Naive thymus-derived CD4-positive, alpha-beta T cell (primary cell): ENCODE results near the gene NTMT1. TPM values are rescaled to one million over a fixed set of nuclear protein-coding genes. Genes with fewer than 3 reads are reported as not detected.

Source experiments
- ATAC-seq: fragments of 150-1000 bp; cut with Tn5 transposase; 2 replicates; pipeline ENCODE4 v1.10.0; 2021; ENCODE audit warnings: mild to moderate bottlenecking, moderate library complexity
- CTCF ChIA-PET: fragments of 350-600 bp; sonication (Branson Sonifier 250); formaldehyde crosslinking; loops from one replicate; lab custom pipeline; 2021; ENCODE audit warnings: antibody characterized with exemption; lab: Charles Lee
- POLR2A ChIA-PET: fragments of 350-600 bp; sonication (Branson Sonifier 250); formaldehyde crosslinking; loops from one replicate; lab custom pipeline; 2021; ENCODE audit warnings: antibody characterized with exemption, inconsistent platforms; lab: Charles Lee
- DNase-seq, 9 donors: peaks; one replicate each; pipeline versions ENCODE4 v3.0.0 to v3.0.0-alpha.2; 2020 to 2022; ENCODE audit warnings: mixed read lengths in 1 of 9
- H3K27ac ChIP-seq: one replicate; pipeline ENCODE4 v1.7.0; 2013; ENCODE audit warnings: mild to moderate bottlenecking, low read depth, low read length, moderate library complexity
- H3K27me3 ChIP-seq, 2 donors: one replicate each; pipeline ENCODE4 v1.7.0; 2013; ENCODE audit warnings: low read length in 2 of 2, mild to moderate bottlenecking in 2 of 2, moderate library complexity in 2 of 2; ENCODE audit not compliant: control insufficient read depth in 2 of 2, insufficient read depth in 2 of 2
- H3K36me3 ChIP-seq, 3 experiments: 1 replicate in 2 of 3; 2 replicates in 1 of 3; pipeline ENCODE4 v1.7.0; 2013; ENCODE audit warnings: low read length in 3 of 3, mild to moderate bottlenecking in 3 of 3, moderate library complexity in 1 of 3; ENCODE audit not compliant: insufficient read depth in 3 of 3, control insufficient read depth in 2 of 3
- H3K4me1 ChIP-seq, 2 donors: one replicate each; pipeline ENCODE4 v1.7.0; 2013; ENCODE audit warnings: low read length in 2 of 2, mild to moderate bottlenecking in 2 of 2, moderate library complexity in 1 of 2; ENCODE audit not compliant: control insufficient read depth in 2 of 2, insufficient read depth in 2 of 2
- H3K4me3 ChIP-seq: 2 replicates; pipeline ENCODE4 v1.7.0; 2013; ENCODE audit warnings: mild to moderate bottlenecking, low read length
- H3K9me3 ChIP-seq, 3 experiments: 1 replicate in 2 of 3; 2 replicates in 1 of 3; pipeline ENCODE4 v1.7.0; 2013; ENCODE audit warnings: low read length in 3 of 3; ENCODE audit not compliant: control insufficient read depth in 2 of 3
- H3K27ac Mint-ChIP-seq, 9 donors: one replicate each; pipeline ENCODE4 v1.8.0; 2020 to 2022; ENCODE audit warnings: mixed read lengths in 9 of 9, mild to moderate bottlenecking in 8 of 9, moderate library complexity in 5 of 9, inconsistent platforms in 2 of 9
- H3K27me3 Mint-ChIP-seq, 5 donors: one replicate each; pipeline ENCODE4 v1.8.0; 2021 to 2022; ENCODE audit warnings: mixed read lengths in 5 of 5, mild to moderate bottlenecking in 1 of 5
- H3K36me3 Mint-ChIP-seq, 5 donors: one replicate each; pipeline ENCODE4 v1.8.0; 2020 to 2022; ENCODE audit warnings: mixed read lengths in 5 of 5, mild to moderate bottlenecking in 3 of 5, inconsistent platforms in 1 of 5
- H3K4me1 Mint-ChIP-seq, 7 donors: one replicate each; pipeline ENCODE4 v1.8.0; 2020 to 2022; ENCODE audit warnings: mixed read lengths in 7 of 7, mild to moderate bottlenecking in 3 of 7, inconsistent platforms in 1 of 7
- H3K4me3 Mint-ChIP-seq, 10 donors: one replicate each; pipeline ENCODE4 v1.8.0; 2020 to 2022; ENCODE audit warnings: mild to moderate bottlenecking in 10 of 10, mixed read lengths in 10 of 10, moderate library complexity in 6 of 10, inconsistent platforms in 2 of 10
- H3K9me3 Mint-ChIP-seq, 11 donors: one replicate each; pipeline ENCODE4 v1.8.0; 2020 to 2022; ENCODE audit warnings: mixed read lengths in 11 of 11, mild to moderate bottlenecking in 4 of 11, inconsistent platforms in 1 of 11, moderate library complexity in 1 of 11
- intact Hi-C, 2 donors: fragments of 100-400 bp; cut with micrococcal nuclease; formaldehyde crosslinking; loops; one replicate each; pipeline ENCODE4 v1.15.1; 2023
- polyA plus RNA-seq, 2 donors: library from polyadenylated mRNA; unstranded; fragments of 300-500 nt; fragmentation: Illumina TruSeq; gene quantifications; one replicate each; pipeline ENCODE4 v1.2.3, GENCODE V29; 2021
- total RNA-seq, 6 experiments: library from RNA in 5 of 6; stranded (reverse) in 5 of 6; gene quantifications; 1 replicate in 5 of 6; 2 replicates in 1 of 6; pipeline ENCODE4 v1.2.3 and lab custom pipeline; 2021 to 2026

The NTMT1 gene
- total and polyA plus RNA-seq, 7 experiments from 2014 or later = 31.0 to 58.9 (median 43.7) TPM

DNA sequence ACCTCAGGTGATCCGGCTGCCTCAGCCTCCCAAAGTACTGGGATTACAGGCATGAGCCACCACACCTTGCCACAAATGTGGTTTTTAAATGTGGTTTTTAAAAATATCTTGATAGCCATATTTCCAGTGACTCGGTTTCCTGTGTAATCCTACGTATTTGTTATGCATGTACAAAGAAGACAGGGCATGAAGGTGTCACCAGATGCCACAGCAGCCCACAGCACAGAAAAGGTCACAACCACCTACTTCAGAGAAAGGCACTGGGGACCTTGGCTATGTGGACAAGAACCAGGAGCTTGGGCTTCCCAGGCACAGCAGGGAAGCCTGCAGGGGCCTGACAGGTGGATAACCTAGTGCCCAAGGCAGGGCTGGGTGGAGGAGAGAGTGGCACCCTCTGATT lies 43.1 kb upstream of the NTMT1 start:
- ChIA-PET CTCF (no interaction called here), POLR2A (no interaction called here)
- H3K9me3 ChIP-seq = no peaks in the 10 kb centered on the region
- H3K4me3 ChIP-seq = no peak overlapping the region
- Mint-ChIP-seq H3K4me3 (peak overlapping the region in 1 of 10 donors; percentile 86), H3K27me3 (no peaks in the 10 kb centered on the region), H3K9me3 (peaks cover 0 to 7% (median 0%) of the 10 kb centered on the region in 11 donors), H3K36me3 (peaks cover 0 to 31% (median 0%) of the 10 kb centered on the region in 5 donors), H3K4me1 (peaks cover 15 to 96% (median 55%) of the 10 kb centered on the region in 7 donors), H3K27ac (peak overlapping the region in 1 of 9 donors; percentile 79)
- H3K36me3 ChIP-seq = no peaks in the 10 kb centered on the region
- H3K27ac ChIP-seq = no peak overlapping the region
- intact Hi-C loops = loop anchor here (1.0 to 5.0 kb wide), 2 partner anchors 86 to 170 kb away; no protein-coding TSS in a partner anchor
- H3K27me3 ChIP-seq = no peaks in the 10 kb centered on the region
- ATAC-seq = no peak
- no peak for DNase-seq
- H3K4me1 ChIP-seq = peaks cover 25 to 26% of the 10 kb centered on the region in 2 donors

DNA sequence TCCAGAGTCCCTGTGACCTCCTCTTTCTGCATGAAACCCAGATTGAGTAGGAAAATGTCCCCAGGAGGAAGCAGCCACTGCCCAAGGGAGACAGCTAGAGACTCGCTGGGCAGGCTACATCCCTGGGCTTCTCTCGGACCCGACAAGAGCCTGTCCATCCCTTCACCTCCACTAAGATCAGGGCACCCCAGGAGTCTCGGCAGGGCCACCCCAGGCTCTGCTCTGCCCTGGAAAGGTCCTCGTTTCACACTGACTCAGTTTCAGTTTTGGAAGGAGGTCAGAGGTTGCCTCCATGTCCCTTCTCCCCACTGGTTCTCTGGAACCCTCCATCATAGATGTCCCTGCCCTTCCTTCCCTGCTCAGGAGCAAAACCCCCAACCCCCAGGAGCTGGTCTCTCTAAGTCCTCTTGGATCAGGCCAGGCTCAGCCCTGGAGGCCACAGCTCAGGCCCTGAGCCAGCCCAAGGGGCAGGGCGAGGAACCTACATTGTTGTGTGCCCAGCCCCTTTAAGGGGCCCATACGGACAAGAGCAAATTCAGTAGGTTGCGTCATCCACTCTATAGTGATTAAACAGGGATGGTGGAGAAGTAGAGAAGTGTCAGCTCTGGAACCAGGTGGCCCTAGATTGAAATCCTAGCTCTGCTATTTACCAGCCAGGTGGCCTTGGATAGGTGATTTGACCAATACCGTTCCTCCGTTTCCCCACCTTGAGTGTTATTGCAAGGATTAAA lies 42.5 kb upstream of the NTMT1 start:
- H3K36me3 Mint-ChIP-seq = peaks cover 0 to 34% (median 0%) of the 10 kb centered on the region in 5 donors
- H3K4me1 ChIP-seq = peaks cover 25 to 26% of the 10 kb centered on the region in 2 donors
- no peaks in the 10 kb centered on the region for H3K9me3 ChIP-seq
- H3K9me3 Mint-ChIP-seq = peaks cover 0 to 7% (median 0%) of the 10 kb centered on the region in 11 donors
- H3K27me3 Mint-ChIP-seq = no peaks in the 10 kb centered on the region
- intact Hi-C loops = loop anchor here (1.0 to 5.0 kb wide), 2 partner anchors 86 to 170 kb away; no protein-coding TSS in a partner anchor
- ChIA-PET CTCF (no interaction called here), POLR2A (interaction anchor here (0.7 to 1.0 kb wide), 2 partner anchors 36 to 200 kb away, joined by 3 read pairs; no protein-coding TSS in a partner anchor)
- H3K4me1 Mint-ChIP-seq = peaks cover 15 to 94% (median 55%) of the 10 kb centered on the region in 7 donors
- no peak overlapping the region for H3K4me3 ChIP-seq
- ATAC-seq (peak; percentile 31), DNase-seq (no peak)
- peak overlapping the region in 2 of 9 donors; percentile 43 to 79 for H3K27ac Mint-ChIP-seq
- H3K4me3 Mint-ChIP-seq = peak overlapping the region in 2 of 10 donors; percentile 6 to 66
- no peaks in the 10 kb centered on the region for H3K27me3 ChIP-seq
- no peaks in the 10 kb centered on the region for H3K36me3 ChIP-seq
- H3K27ac ChIP-seq = no peak overlapping the region

DNA sequence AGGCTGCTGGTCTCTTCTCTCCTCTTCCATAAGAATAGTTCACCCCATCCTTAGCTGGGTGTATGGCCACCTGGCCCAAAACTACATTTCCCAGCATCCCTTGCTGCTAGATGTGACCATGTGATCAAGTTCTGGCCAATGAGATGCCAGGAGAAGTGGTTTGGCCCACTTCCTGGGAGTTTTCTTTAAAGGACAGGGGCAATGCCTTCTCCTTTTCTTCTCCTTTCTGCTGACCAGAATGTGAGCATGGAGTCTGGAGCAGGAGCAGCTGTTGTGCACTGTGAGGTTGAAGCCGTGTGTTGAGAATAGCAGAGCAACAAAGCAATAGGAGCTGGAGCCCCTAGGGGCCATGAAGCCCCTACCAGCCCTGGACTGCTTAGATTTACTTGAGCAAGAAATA lies 41.8 kb upstream of the NTMT1 start:
- peaks cover 25 to 26% of the 10 kb centered on the region in 2 donors for H3K4me1 ChIP-seq
- CTCF ChIA-PET = interaction anchor here (0.8 kb wide), 1 partner anchor 446 kb away, joined by 3 read pairs; no protein-coding TSS in a partner anchor
- intact Hi-C loops = loop anchor here in 1 of 2 donors (1.0 to 5.0 kb wide), 2 partner anchors 87 to 171 kb away; no protein-coding TSS in a partner anchor

DNA sequence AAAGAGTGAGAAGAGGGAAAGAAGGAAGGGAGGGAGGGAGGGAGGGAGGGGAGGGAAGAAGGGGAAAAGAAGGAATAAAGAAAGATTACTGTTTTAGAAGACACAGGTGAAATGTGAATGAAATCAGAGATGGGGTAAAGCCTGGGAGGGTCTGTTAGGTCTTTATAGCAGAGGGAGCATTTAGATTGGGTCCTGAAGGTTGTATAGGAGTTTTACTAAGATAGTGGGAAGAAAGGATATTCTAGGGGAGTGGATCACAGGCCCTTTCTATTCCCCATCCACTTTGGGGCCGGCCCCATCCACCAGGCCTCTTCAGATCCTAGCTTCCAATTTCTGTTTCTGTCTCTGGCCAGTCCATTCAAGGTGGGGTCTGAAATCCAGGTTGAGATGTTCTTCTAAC lies 40.6 kb upstream of the NTMT1 start:
- peaks cover 15 to 18% of the 10 kb centered on the region in 2 donors for H3K4me1 ChIP-seq

More for the DNA sequence above, 41.8 kb upstream of the NTMT1 start:
- Histone ChIP-seq H3K36me3 (no peaks in the 10 kb centered on the region), H3K4me3 (no peak overlapping the region), H3K27me3 (no peaks in the 10 kb centered on the region), H3K27ac (peak overlapping the region; percentile 30), H3K9me3 (no peaks in the 10 kb centered on the region)
- Mint-ChIP-seq H3K4me3 (peak overlapping the region in 7 of 10 donors; percentile 4 to 65 (median 31)), H3K9me3 (peaks cover 0 to 7% (median 0%) of the 10 kb centered on the region in 11 donors), H3K27ac (peak overlapping the region; percentile 43 to 92 (median 76)), H3K27me3 (no peaks in the 10 kb centered on the region), H3K36me3 (peaks cover 0 to 33% (median 0%) of the 10 kb centered on the region in 5 donors), H3K4me1 (peaks cover 15 to 88% (median 53%) of the 10 kb centered on the region in 7 donors)
- DNase-seq (peak in 8 of 9 donors; percentile 51 to 69 (median 62)), ATAC-seq (peak; percentile 88)
- POLR2A ChIA-PET = interaction anchor here (0.7 to 1.0 kb wide), 3 partner anchors 37 to 444 kb away, joined by 3 read pairs; no protein-coding TSS in a partner anchor

DNA sequence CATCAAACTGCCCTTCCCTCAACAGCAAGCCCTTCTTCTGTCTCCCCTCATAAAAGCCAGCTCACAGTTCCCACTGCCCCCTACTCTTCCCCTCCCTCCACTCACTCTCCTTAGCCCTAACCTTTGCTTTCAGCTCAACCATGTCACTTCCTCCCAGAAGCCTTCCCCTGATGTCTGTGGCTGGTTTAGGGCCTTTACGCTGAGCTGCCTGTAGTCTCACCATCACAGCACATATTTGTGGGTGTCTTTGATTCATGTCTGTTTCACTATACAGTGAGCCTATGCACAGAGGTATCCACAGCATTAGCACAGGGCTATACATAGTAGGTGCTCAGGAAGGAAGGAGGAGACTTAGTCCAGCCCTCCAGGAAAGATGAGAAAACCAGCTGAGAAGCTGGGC lies 39.7 kb upstream of the NTMT1 start:
- CTCF ChIA-PET = interaction anchor here (1.3 kb wide), 1 partner anchor 266 kb away, joined by 3 read pairs; no protein-coding TSS in a partner anchor
- H3K4me1 Mint-ChIP-seq = peaks cover 9 to 67% (median 37%) of the 10 kb centered on the region in 7 donors
- H3K27ac Mint-ChIP-seq = peak overlapping the region in 7 of 9 donors; percentile 34 to 91 (median 80)
- peaks cover 11 to 12% of the 10 kb centered on the region in 2 donors for H3K4me1 ChIP-seq
- peaks cover 0 to 26% (median 0%) of the 10 kb centered on the region in 5 donors for H3K36me3 Mint-ChIP-seq
- H3K27me3 ChIP-seq = no peaks in the 10 kb centered on the region
- intact Hi-C loops = no loop called here
- peaks cover 0 to 2% (median 0%) of the 10 kb centered on the region in 5 donors for H3K27me3 Mint-ChIP-seq
- H3K9me3 Mint-ChIP-seq = peaks cover 0 to 4% (median 0%) of the 10 kb centered on the region in 11 donors
- H3K36me3 ChIP-seq = no peaks in the 10 kb centered on the region
- no peaks in the 10 kb centered on the region for H3K9me3 ChIP-seq
- peak; percentile 43 for ATAC-seq
- H3K27ac ChIP-seq = peak overlapping the region; percentile 10
- peak in 3 of 9 donors; percentile 36 to 45 (median 38) for DNase-seq
- H3K4me3 Mint-ChIP-seq = peak overlapping the region in 3 of 10 donors; percentile 36 to 69 (median 47)
- no peak overlapping the region for H3K4me3 ChIP-seq
- POLR2A ChIA-PET = interaction anchor here (0.5 to 0.8 kb wide), 4 partner anchors 11 to 179 kb away, joined by 3 to 7 read pairs (median 3); no protein-coding TSS in a partner anchor

More for the DNA sequence above, 40.6 kb upstream of the NTMT1 start:
- H3K9me3 Mint-ChIP-seq = peaks cover 0 to 4% (median 0%) of the 10 kb centered on the region in 11 donors
- Histone ChIP-seq H3K36me3 (no peaks in the 10 kb centered on the region), H3K9me3 (no peaks in the 10 kb centered on the region), H3K27me3 (no peaks in the 10 kb centered on the region), H3K4me3 (no peak overlapping the region), H3K27ac (no peak overlapping the region)
- ATAC-seq = no peak
- H3K27me3 Mint-ChIP-seq = peaks cover 0 to 2% (median 0%) of the 10 kb centered on the region in 5 donors
- no peak for DNase-seq
- intact Hi-C loops = no loop called here
- ChIA-PET POLR2A (no interaction called here), CTCF (interaction anchor here (1.0 kb wide), 1 partner anchor 454 kb away, joined by 3 read pairs; no protein-coding TSS in a partner anchor)
- H3K27ac Mint-ChIP-seq = peak overlapping the region in 4 of 9 donors; percentile 43 to 92 (median 56)
- peak overlapping the region in 2 of 10 donors; percentile 29 to 65 for H3K4me3 Mint-ChIP-seq
- peaks cover 0 to 29% (median 0%) of the 10 kb centered on the region in 5 donors for H3K36me3 Mint-ChIP-seq
- H3K4me1 Mint-ChIP-seq = peaks cover 15 to 76% (median 41%) of the 10 kb centered on the region in 7 donors

DNA sequence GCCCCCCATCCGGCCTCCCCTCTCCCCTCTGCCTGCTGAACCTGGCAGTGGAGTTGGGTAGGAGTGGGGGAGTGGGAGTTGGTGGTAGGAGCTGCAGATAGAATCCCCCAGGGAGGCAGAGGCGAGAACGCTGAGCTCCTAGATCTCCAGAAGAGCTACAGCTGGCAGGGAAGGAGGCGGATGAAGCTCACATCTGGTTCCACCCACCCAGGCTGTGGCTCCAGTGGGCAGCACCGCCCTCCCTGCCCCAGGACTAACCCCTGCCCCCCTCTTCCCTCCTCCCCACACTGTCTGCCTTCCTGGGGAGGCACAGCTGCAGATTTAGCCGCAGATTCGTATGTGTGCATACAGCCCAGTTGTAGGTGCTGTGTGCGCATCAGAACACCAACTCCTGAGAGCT lies 39.3 kb upstream of the NTMT1 start:
- CTCF ChIA-PET = interaction anchor here (1.3 kb wide), 1 partner anchor 266 kb away, joined by 3 read pairs; no protein-coding TSS in a partner anchor
- intact Hi-C loops = no loop called here
- H3K9me3 ChIP-seq = no peaks in the 10 kb centered on the region
- peak in 2 of 9 donors; percentile 13 to 31 for DNase-seq
- no peaks in the 10 kb centered on the region for H3K36me3 ChIP-seq
- peak overlapping the region; percentile 10 for H3K27ac ChIP-seq
- ATAC-seq = peak; percentile 49
- Mint-ChIP-seq H3K4me1 (peaks cover 9 to 64% (median 37%) of the 10 kb centered on the region in 7 donors), H3K27ac (peak overlapping the region in 8 of 9 donors; percentile 60 to 91 (median 80)), H3K27me3 (peaks cover 0 to 2% (median 0%) of the 10 kb centered on the region in 5 donors), H3K36me3 (peaks cover 0 to 24% (median 0%) of the 10 kb centered on the region in 5 donors), H3K9me3 (peaks cover 0 to 4% (median 0%) of the 10 kb centered on the region in 11 donors), H3K4me3 (peak overlapping the region in 6 of 10 donors; percentile 6 to 53 (median 36))
- POLR2A ChIA-PET = interaction anchor here (0.5 to 1.2 kb wide), 6 partner anchors 11 to 351 kb away, joined by 3 to 7 read pairs (median 4); no protein-coding TSS in a partner anchor
- H3K4me3 ChIP-seq = no peak overlapping the region
- H3K27me3 ChIP-seq = no peaks in the 10 kb centered on the region
- peaks cover 11 to 12% of the 10 kb centered on the region in 2 donors for H3K4me1 ChIP-seq
